GM23338 (cell line): Measurements from ENCODE around the gene FARP1.

Experiments
- CREB1 ChIP-seq: fragments of 250-450 bp; sonication (Bioruptor Pico); IDR thresholded peaks from 2 replicates; pipeline ENCODE4 v1.5.0; 2020; ENCODE audit warnings: low read depth, mild to moderate bottlenecking, moderate library complexity
- EZH2 ChIP-seq: fragments of 200-600 bp; sonication (generic); IDR thresholded peaks from one replicate; pipeline ENCODE4 v1.8.0; 2017; ENCODE audit warnings: antibody characterized with exemption, mild to moderate bottlenecking, low read depth; ENCODE audit not compliant: unreplicated experiment
- EZH2phosphoT487 ChIP-seq: fragments of 200-600 bp; sonication (generic); IDR thresholded peaks from one replicate; pipeline ENCODE4 v1.8.1; 2018; ENCODE audit warnings: antibody characterized with exemption; ENCODE audit not compliant: unreplicated experiment
- JUNB ChIP-seq: IDR thresholded peaks from one replicate; pipeline ENCODE4 v1.6.1; 2016; ENCODE audit warnings: antibody characterized with exemption; ENCODE audit not compliant: unreplicated experiment
- NANOG ChIP-seq: IDR thresholded peaks from 2 replicates; pipeline ENCODE4 v1.6.1; 2016; ENCODE audit warnings: antibody characterized with exemption, borderline replicate concordance
- POLR2AphosphoS5 ChIP-seq: IDR thresholded peaks from 2 replicates; pipeline ENCODE4 v1.6.1; 2016; ENCODE audit warnings: antibody characterized with exemption, low read depth
- ZNF114 ChIP-seq: fragments of 250-450 bp; sonication (Bioruptor Pico); IDR thresholded peaks from 2 replicates; pipeline ENCODE4 v1.5.0; 2020; ENCODE audit warnings: mild to moderate bottlenecking, moderate library complexity
- ZNF331 ChIP-seq: fragments of 250-450 bp; sonication (Bioruptor Pico); IDR thresholded peaks from 2 replicates; pipeline ENCODE4 v1.5.0; 2020; ENCODE audit warnings: low read depth, mild to moderate bottlenecking, moderate library complexity
- TF ChIP-seq, protein P1 (sequence below), 2 experiments: fragments of 200-600 bp in 1 of 2; sonication (generic) in 1 of 2; conservative IDR thresholded peaks; 2 replicates each; pipeline versions ENCODE4 v1.5.1 to v1.6.1; 2016 to 2017; ENCODE audit warnings: antibody characterized with exemption in 2 of 2, low read depth in 2 of 2, mild to moderate bottlenecking in 2 of 2, moderate library complexity in 1 of 2
- TF ChIP-seq, protein P2 (sequence below): IDR thresholded peaks from one replicate; pipeline ENCODE4 v1.6.1; 2018; ENCODE audit warnings: antibody characterized with exemption; ENCODE audit not compliant: unreplicated experiment
- TF ChIP-seq, protein P3 (sequence below): fragments of 250-450 bp; sonication (Bioruptor Pico); IDR thresholded peaks from 2 replicates; pipeline ENCODE4 v1.5.0; 2020; ENCODE audit warnings: mild to moderate bottlenecking, moderate library complexity
- TF ChIP-seq, protein P4 (sequence below): IDR thresholded peaks from 2 replicates; pipeline ENCODE4 v1.6.1; 2016; ENCODE audit warnings: antibody characterized with exemption

DNA sequence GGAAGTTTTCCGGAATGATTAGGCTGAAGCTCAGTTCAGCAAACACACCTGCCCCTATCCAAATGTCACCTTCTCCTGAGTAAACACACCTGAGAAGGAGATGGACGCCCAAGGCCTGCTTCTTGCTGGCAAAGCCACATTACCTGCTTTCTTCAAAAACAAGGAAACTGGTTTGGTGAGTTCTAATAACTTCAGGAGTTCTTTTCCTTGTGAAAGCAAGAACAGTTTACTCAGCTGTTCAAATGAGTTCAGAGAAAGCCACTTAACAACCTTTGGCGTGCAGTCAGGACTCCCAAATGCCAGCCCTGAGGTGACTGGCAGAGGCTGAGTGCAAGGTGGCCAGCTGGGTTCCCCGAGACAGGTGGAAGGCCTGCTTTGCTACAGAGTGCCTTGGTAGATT, 273.5 kb downstream of the FARP1 start:
- no peak for TF ChIP-seq EZH2
- no peak for TF ChIP-seq JUNB
- TF ChIP-seq, protein P1, sequence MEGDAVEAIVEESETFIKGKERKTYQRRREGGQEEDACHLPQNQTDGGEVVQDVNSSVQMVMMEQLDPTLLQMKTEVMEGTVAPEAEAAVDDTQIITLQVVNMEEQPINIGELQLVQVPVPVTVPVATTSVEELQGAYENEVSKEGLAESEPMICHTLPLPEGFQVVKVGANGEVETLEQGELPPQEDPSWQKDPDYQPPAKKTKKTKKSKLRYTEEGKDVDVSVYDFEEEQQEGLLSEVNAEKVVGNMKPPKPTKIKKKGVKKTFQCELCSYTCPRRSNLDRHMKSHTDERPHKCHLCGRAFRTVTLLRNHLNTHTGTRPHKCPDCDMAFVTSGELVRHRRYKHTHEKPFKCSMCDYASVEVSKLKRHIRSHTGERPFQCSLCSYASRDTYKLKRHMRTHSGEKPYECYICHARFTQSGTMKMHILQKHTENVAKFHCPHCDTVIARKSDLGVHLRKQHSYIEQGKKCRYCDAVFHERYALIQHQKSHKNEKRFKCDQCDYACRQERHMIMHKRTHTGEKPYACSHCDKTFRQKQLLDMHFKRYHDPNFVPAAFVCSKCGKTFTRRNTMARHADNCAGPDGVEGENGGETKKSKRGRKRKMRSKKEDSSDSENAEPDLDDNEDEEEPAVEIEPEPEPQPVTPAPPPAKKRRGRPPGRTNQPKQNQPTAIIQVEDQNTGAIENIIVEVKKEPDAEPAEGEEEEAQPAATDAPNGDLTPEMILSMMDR (conservative IDR thresholded peaks at IDR 0.05; ENCODE audit: low read depth in 2 of 2), result no peak
- TF ChIP-seq, protein P2, sequence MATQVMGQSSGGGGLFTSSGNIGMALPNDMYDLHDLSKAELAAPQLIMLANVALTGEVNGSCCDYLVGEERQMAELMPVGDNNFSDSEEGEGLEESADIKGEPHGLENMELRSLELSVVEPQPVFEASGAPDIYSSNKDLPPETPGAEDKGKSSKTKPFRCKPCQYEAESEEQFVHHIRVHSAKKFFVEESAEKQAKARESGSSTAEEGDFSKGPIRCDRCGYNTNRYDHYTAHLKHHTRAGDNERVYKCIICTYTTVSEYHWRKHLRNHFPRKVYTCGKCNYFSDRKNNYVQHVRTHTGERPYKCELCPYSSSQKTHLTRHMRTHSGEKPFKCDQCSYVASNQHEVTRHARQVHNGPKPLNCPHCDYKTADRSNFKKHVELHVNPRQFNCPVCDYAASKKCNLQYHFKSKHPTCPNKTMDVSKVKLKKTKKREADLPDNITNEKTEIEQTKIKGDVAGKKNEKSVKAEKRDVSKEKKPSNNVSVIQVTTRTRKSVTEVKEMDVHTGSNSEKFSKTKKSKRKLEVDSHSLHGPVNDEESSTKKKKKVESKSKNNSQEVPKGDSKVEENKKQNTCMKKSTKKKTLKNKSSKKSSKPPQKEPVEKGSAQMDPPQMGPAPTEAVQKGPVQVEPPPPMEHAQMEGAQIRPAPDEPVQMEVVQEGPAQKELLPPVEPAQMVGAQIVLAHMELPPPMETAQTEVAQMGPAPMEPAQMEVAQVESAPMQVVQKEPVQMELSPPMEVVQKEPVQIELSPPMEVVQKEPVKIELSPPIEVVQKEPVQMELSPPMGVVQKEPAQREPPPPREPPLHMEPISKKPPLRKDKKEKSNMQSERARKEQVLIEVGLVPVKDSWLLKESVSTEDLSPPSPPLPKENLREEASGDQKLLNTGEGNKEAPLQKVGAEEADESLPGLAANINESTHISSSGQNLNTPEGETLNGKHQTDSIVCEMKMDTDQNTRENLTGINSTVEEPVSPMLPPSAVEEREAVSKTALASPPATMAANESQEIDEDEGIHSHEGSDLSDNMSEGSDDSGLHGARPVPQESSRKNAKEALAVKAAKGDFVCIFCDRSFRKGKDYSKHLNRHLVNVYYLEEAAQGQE, result no peak
- no peak for TF ChIP-seq POLR2AphosphoS5
- TF ChIP-seq NANOG, result no peak
- TF ChIP-seq EZH2phosphoT487, result no peak
- TF ChIP-seq CREB1 (CRISPR knock-in tag), result no peak
- no peak for TF ChIP-seq ZNF114 (CRISPR knock-in tag)
- TF ChIP-seq ZNF331 (CRISPR knock-in tag), result no peak
- TF ChIP-seq, protein P3, sequence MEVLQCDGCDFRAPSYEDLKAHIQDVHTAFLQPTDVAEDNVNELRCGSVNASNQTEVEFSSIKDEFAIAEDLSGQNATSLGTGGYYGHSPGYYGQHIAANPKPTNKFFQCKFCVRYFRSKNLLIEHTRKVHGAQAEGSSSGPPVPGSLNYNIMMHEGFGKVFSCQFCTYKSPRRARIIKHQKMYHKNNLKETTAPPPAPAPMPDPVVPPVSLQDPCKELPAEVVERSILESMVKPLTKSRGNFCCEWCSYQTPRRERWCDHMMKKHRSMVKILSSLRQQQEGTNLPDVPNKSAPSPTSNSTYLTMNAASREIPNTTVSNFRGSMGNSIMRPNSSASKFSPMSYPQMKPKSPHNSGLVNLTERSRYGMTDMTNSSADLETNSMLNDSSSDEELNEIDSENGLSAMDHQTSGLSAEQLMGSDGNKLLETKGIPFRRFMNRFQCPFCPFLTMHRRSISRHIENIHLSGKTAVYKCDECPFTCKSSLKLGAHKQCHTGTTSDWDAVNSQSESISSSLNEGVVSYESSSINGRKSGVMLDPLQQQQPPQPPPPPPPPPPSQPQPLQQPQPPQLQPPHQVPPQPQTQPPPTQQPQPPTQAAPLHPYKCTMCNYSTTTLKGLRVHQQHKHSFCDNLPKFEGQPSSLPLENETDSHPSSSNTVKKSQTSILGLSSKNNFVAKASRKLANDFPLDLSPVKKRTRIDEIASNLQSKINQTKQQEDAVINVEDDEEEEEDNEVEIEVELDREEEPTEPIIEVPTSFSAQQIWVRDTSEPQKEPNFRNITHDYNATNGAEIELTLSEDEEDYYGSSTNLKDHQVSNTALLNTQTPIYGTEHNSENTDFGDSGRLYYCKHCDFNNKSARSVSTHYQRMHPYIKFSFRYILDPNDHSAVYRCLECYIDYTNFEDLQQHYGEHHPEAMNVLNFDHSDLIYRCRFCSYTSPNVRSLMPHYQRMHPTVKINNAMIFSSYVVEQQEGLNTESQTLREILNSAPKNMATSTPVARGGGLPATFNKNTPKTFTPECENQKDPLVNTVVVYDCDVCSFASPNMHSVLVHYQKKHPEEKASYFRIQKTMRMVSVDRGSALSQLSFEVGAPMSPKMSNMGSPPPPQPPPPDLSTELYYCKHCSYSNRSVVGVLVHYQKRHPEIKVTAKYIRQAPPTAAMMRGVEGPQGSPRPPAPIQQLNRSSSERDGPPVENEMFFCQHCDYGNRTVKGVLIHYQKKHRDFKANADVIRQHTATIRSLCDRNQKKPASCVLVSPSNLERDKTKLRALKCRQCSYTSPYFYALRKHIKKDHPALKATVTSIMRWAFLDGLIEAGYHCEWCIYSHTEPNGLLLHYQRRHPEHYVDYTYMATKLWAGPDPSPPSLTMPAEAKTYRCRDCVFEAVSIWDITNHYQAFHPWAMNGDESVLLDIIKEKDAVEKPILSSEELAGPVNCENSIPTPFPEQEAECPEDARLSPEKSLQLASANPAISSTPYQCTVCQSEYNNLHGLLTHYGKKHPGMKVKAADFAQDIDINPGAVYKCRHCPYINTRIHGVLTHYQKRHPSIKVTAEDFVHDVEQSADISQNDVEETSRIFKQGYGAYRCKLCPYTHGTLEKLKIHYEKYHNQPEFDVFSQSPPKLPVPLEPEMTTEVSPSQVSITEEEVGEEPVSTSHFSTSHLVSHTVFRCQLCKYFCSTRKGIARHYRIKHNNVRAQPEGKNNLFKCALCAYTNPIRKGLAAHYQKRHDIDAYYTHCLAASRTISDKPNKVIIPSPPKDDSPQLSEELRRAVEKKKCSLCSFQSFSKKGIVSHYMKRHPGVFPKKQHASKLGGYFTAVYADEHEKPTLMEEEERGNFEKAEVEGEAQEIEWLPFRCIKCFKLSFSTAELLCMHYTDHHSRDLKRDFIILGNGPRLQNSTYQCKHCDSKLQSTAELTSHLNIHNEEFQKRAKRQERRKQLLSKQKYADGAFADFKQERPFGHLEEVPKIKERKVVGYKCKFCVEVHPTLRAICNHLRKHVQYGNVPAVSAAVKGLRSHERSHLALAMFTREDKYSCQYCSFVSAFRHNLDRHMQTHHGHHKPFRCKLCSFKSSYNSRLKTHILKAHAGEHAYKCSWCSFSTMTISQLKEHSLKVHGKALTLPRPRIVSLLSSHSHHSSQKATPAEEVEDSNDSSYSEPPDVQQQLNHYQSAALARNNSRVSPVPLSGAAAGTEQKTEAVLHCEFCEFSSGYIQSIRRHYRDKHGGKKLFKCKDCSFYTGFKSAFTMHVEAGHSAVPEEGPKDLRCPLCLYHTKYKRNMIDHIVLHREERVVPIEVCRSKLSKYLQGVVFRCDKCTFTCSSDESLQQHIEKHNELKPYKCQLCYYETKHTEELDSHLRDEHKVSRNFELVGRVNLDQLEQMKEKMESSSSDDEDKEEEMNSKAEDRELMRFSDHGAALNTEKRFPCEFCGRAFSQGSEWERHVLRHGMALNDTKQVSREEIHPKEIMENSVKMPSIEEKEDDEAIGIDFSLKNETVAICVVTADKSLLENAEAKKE (CRISPR knock-in tag), result no peak
- TF ChIP-seq, protein P4, sequence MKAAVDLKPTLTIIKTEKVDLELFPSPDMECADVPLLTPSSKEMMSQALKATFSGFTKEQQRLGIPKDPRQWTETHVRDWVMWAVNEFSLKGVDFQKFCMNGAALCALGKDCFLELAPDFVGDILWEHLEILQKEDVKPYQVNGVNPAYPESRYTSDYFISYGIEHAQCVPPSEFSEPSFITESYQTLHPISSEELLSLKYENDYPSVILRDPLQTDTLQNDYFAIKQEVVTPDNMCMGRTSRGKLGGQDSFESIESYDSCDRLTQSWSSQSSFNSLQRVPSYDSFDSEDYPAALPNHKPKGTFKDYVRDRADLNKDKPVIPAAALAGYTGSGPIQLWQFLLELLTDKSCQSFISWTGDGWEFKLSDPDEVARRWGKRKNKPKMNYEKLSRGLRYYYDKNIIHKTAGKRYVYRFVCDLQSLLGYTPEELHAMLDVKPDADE, result no peak
